GM11168 (cell line): ENCODE results near the gene TAAR2.
"Not testable (repeated sequence)": the region's sequence is repeated elsewhere in the genome, so short reads cannot be mapped to it uniquely, and the experiment has no call there.

Source experiments
- in situ Hi-C: fragments of 300-500 bp; cut with MboI; formaldehyde crosslinking; loops from one replicate; pipeline ENCODE4 v1.12.0; 2022; ENCODE audit warnings: low sequenced_read_pairs; ENCODE audit not compliant: unreplicated experiment

TAAR2 gene

GRCh38 chr6:132616677-132617076 lies 7.4 kb downstream of the TAAR2 start:
- in situ Hi-C loops, result no loop called here

- in situ Hi-C loops, result no loop called here
Measured at GRCh38 chr6:132614554-132614953, 9.5 kb downstream of the TAAR2 start.

- in situ Hi-C loops, result no loop called here
Measured at GRCh38 chr6:132612449-132613108, 11.5 kb downstream of the TAAR2 start.

GRCh38 chr6:132611616-132612015 lies 12.5 kb downstream of the TAAR2 start:
- in situ Hi-C loops, result no loop called here

GRCh38 chr6:132607544-132608233 lies 16.4 kb downstream of the TAAR2 start:
- in situ Hi-C loops, result no loop called here

- in situ Hi-C loops, result no loop called here
Measured at GRCh38 chr6:132604635-132605152, 19.4 kb downstream of the TAAR2 start.

- in situ Hi-C loops, result not testable (repeated sequence)
Measured at GRCh38 chr6:132600900-132601299, 23.2 kb downstream of the TAAR2 start.

GRCh38 chr6:132598473-132598872 lies 25.6 kb downstream of the TAAR2 start:
- in situ Hi-C loops, result no loop called here

GRCh38 chr6:132596201-132596600 lies 27.9 kb downstream of the TAAR2 start:
- in situ Hi-C loops, result no loop called here

GRCh38 chr6:132592855-132593254 lies 31.2 kb downstream of the TAAR2 start:
- in situ Hi-C loops, result no loop called here

GRCh38 chr6:132590362-132590761 lies 33.7 kb downstream of the TAAR2 start:
- in situ Hi-C loops, result no loop called here

GRCh38 chr6:132589454-132589853 lies 34.6 kb downstream of the TAAR2 start, which contains the start of gene TAAR5:
TSS of gene TAAR5 (minus strand) at chr6:132589741. CDS start at chr6:132589686, 55 bp downstream.
- in situ Hi-C loops, result no loop called here

- in situ Hi-C loops, result no loop called here
Measured at GRCh38 chr6:132587424-132587823, 36.7 kb downstream of the TAAR2 start.

GRCh38 chr6:132584698-132585097 lies 39.4 kb downstream of the TAAR2 start:
- in situ Hi-C loops, result no loop called here

GRCh38 chr6:132571774-132572173 lies 52.3 kb downstream of the TAAR2 start:
- in situ Hi-C loops, result no loop called here

GRCh38 chr6:132570221-132570777 lies 53.8 kb downstream of the TAAR2 start, which contains the start of gene TAAR6:
TSS of gene TAAR6 (plus strand) at chr6:132570322. CDS start at chr6:132570322, 0 bp downstream.
- in situ Hi-C loops, result no loop called here

GRCh38 chr6:132569170-132569569 lies 54.9 kb downstream of the TAAR2 start:
- in situ Hi-C loops, result no loop called here

- in situ Hi-C loops, result no loop called here
Measured at GRCh38 chr6:132568611-132569010, 55.5 kb downstream of the TAAR2 start.

- in situ Hi-C loops, result no loop called here
Measured at GRCh38 chr6:132567566-132567965, 56.5 kb downstream of the TAAR2 start.
